Prostate gland (tissue), 2 donors: ENCODE results near the gene PSMB8.
"Not testable (repeated sequence)": the region's sequence is repeated elsewhere in the genome, so short reads cannot be mapped to it uniquely, and the experiment has no call there.

ENCODE experiments used
- CTCF ChIP-seq, 4 experiments: fragments of 200-600 bp in 2 of 4; fragments of 450-650 bp in 2 of 4; sonication (generic) in 2 of 4; IDR thresholded peaks; 1 replicate in 3 of 4; 2 replicates in 1 of 4; pipeline ENCODE4 v1.5.1; 2016 to 2019; ENCODE audit warnings: antibody characterized with exemption in 4 of 4, mild to moderate bottlenecking in 2 of 4, moderate library complexity in 2 of 4
- POLR2AphosphoS5 ChIP-seq: sonication (generic); formaldehyde crosslinking; IDR thresholded peaks from one replicate; pipeline ENCODE4 v1.6.1; 2017; ENCODE audit warnings: antibody characterized with exemption

GRCh38 chr6:32873947-32874346, 30.1 kb upstream of the PSMB8 start:
- TF ChIP-seq CTCF (IDR thresholded peaks at IDR 0.05); POLR2AphosphoS5: not testable (repeated sequence)
